Measurements from ENCODE around the gene NACC2. TPM values are rescaled to one million over a fixed set of nuclear protein-coding genes. Genes with fewer than 3 reads are reported as not detected.

NACC2 gene
- total and polyA plus RNA-seq, 2 of the 8 experiments (the other 6 are each of a cell fraction or from before 2014, with no cell fraction given) = 8.3 to 14.0 TPM

GRCh38 chr9:135998410-135999071 lies 96.5 kb downstream of the NACC2 start:
- WGBS, 2 experiments (ENCODE audit: extremely low coverage in 1 of 2, insufficient coverage in 1 of 2, insufficient read length in 1 of 2, insufficient replicate concordance in 2 of 2, low coverage in 1 of 2, low lambda C conversion rate in 2 of 2, missing lambda C conversion rate in 1 of 2) = 87% methylated on average over 16 of the region's 16 CpGs; no CpG with 5 or more reads in 1 of the 2 experiments
- TF ChIP-seq JUN (IDR thresholded peaks at IDR 0.05; ENCODE audit: low read depth, low read length) (no peak), KDM1A (IDR thresholded peaks at IDR 0.05; ENCODE audit: borderline replicate concordance, low read length) (no peak), POLR2A (IDR thresholded peaks at IDR 0.05; ENCODE audit: control extremely low read depth in 1 of 2, low read depth in 2 of 2, low read length in 2 of 2) (no peak), SIX5 (IDR thresholded peaks at IDR 0.05; ENCODE audit: low read depth, low read length) (no peak), SP2 (IDR thresholded peaks at IDR 0.05; ENCODE audit: low read length) (no peak), USF2 (IDR thresholded peaks at IDR 0.05; ENCODE audit: low read length) (no peak), CTCF (IDR thresholded peaks at IDR 0.05; ENCODE audit: control extremely low read depth in 1 of 3, insufficient read depth in 1 of 3, low read depth in 1 of 3, low read length in 3 of 3) (no peak), SIRT6 (IDR thresholded peaks at IDR 0.05; ENCODE audit: low read length) (no peak), RFX5 (IDR thresholded peaks at IDR 0.05; ENCODE audit: borderline replicate concordance, low read depth, low read length) (no peak)

More at GRCh38 chr9:135998410-135999071, 96.5 kb downstream of the NACC2 start:
- no peak overlapping the region for H2AFZ ChIP-seq (ENCODE audit: low read length)
- no peaks in the 10 kb centered on the region for H4K20me1 ChIP-seq (replicated peaks in 1 of 2; ENCODE audit: control insufficient read depth in 1 of 2, insufficient read depth in 2 of 2, low read length in 2 of 2)
- H3K4ac ChIP-seq (replicated peaks; ENCODE audit: insufficient read length, low read depth, low read length) = no peak overlapping the region
- no peaks in the 10 kb centered on the region for H3K79me2 ChIP-seq (ENCODE audit: control insufficient read depth in 1 of 2, insufficient read depth in 2 of 2, low read length in 2 of 2)
- H3K4me3 ChIP-seq (ENCODE audit: extremely low read depth in 1 of 4, insufficient read depth in 2 of 4, low read depth in 3 of 4, low read length in 4 of 4) = no peak overlapping the region
- DNase-seq (ENCODE audit: low read depth in 1 of 2, low spot score in 2 of 2) (no peak), FAIRE-seq (no peak)
- H3K18ac ChIP-seq (ENCODE audit: extremely low read depth, low read length) = no peak overlapping the region
- H3K36me3 ChIP-seq (ENCODE audit: control insufficient read depth in 2 of 4, insufficient read depth in 4 of 4, low read length in 3 of 4) = no peaks in the 10 kb centered on the region
- H3K9me3 ChIP-seq (ENCODE audit: insufficient read depth in 2 of 2, low read depth in 1 of 2, low read length in 1 of 2) = no peaks in the 10 kb centered on the region
- no peaks in the 10 kb centered on the region for H3K27me3 ChIP-seq (replicated peaks in 1 of 4; ENCODE audit: control insufficient read depth in 3 of 4, extremely low read depth in 1 of 4, insufficient read depth in 3 of 4, low read length in 3 of 4)
- no peaks in the 10 kb centered on the region for H3K23me2 ChIP-seq (ENCODE audit: low read depth, low read length)
- no peaks in the 10 kb centered on the region for H3K79me1 ChIP-seq (ENCODE audit: low read depth, low read length)
- no peak overlapping the region for H3K27ac ChIP-seq (ENCODE audit: low read depth, low read length)
- peaks cover 0 to 14% (median 11%) of the 10 kb centered on the region in 4 experiments; a peak in 6 of 7 replicates for H3K4me1 ChIP-seq (replicated peaks in 1 of 4; ENCODE audit: control insufficient read depth in 3 of 4, insufficient read depth in 4 of 4, low read length in 3 of 4)
- no peak overlapping the region for H3K14ac ChIP-seq (ENCODE audit: insufficient read length)
- 0 out of 2 replicates have a peak overlapping the region, but pooled peaks have one; percentile 29 for H2BK15ac ChIP-seq (ENCODE audit: low read length)
- H4K91ac ChIP-seq (replicated peaks; ENCODE audit: insufficient read length, low read length) = no peak overlapping the region
- H3K56ac ChIP-seq (replicated peaks; ENCODE audit: insufficient read length, low read depth, low read length) = no peak overlapping the region
- H4K5ac ChIP-seq (ENCODE audit: insufficient read length, low read depth, low read length) = no peak overlapping the region
- H2BK12ac ChIP-seq (ENCODE audit: low read depth, low read length) = no peak overlapping the region
- H3K23ac ChIP-seq (ENCODE audit: insufficient read length) = no peak overlapping the region
- POLR2A ChIA-PET (ENCODE audit: partially characterized antibody) = interaction anchor here (1.0 to 1.2 kb wide), 2 partner anchors 10 to 13 kb away, joined by 3 to 4 read pairs; no protein-coding TSS in a partner anchor
- no peak overlapping the region for H3K4me2 ChIP-seq (ENCODE audit: insufficient read depth in 1 of 2, low read depth in 2 of 2, low read length in 2 of 2)
- H2AK5ac ChIP-seq (ENCODE audit: low read depth, low read length) = no peak overlapping the region
- no peak overlapping the region for H2BK120ac ChIP-seq (replicated peaks; ENCODE audit: low read depth, low read length)
- H3K9ac ChIP-seq (replicated peaks in 1 of 4; ENCODE audit: extremely low read depth in 1 of 4, low read depth in 3 of 4, low read length in 3 of 4) = no peak overlapping the region
- CTCF ChIA-PET (ENCODE audit: partially characterized antibody) = interaction anchor here (1.0 to 2.5 kb wide), 2 partner anchors 31 to 80 kb away, joined by 3 to 9 read pairs; no protein-coding TSS in a partner anchor
- no peak overlapping the region for H2BK20ac ChIP-seq (ENCODE audit: low read length)
- H4K8ac ChIP-seq (ENCODE audit: extremely low read depth, insufficient read depth, low read length) = no peak overlapping the region; the same call in 1 of the 2 replicates
- no peak overlapping the region; the same call in 1 of the 2 replicates for H2BK5ac ChIP-seq (ENCODE audit: low read depth, low read length)
